Measurements from ENCODE around the gene FMNL2.

FMNL2 gene

GRCh38 chr2:152529420-152530115, 194.6 kb downstream of the FMNL2 start:
- in situ Hi-C loops (cut with HindIII; ENCODE audit: low sequenced_read_pairs): no loop called here
- H3K4me3 ChIP-seq (ENCODE audit: low read depth, low read length): no peak overlapping the region
- no peak for DNase-seq (ENCODE audit: low read depth, low spot score)
- no peak for TF ChIP-seq CTCF (IDR thresholded peaks at IDR 0.05; ENCODE audit: low read depth, low read length)

- no peak for TF ChIP-seq CTCF (IDR thresholded peaks at IDR 0.05; ENCODE audit: low read depth, low read length)
- in situ Hi-C loops (cut with HindIII; ENCODE audit: low sequenced_read_pairs): no loop called here
- DNase-seq (ENCODE audit: low read depth, low spot score): no peak
- no peak overlapping the region for H3K4me3 ChIP-seq (ENCODE audit: low read depth, low read length)
Measured at GRCh38 chr2:152532241-152532640, 197.3 kb downstream of the FMNL2 start.

GRCh38 chr2:152534460-152535135, 199.6 kb downstream of the FMNL2 start:
- no peak for DNase-seq (ENCODE audit: low read depth, low spot score)
- in situ Hi-C loops (cut with HindIII; ENCODE audit: low sequenced_read_pairs): no loop called here
- TF ChIP-seq CTCF (IDR thresholded peaks at IDR 0.05; ENCODE audit: low read depth, low read length): no peak
- H3K4me3 ChIP-seq (ENCODE audit: low read depth, low read length): no peak overlapping the region

GRCh38 chr2:152537081-152537651, 202.2 kb downstream of the FMNL2 start:
- no peak overlapping the region for H3K4me3 ChIP-seq (ENCODE audit: low read depth, low read length)
- in situ Hi-C loops (cut with HindIII; ENCODE audit: low sequenced_read_pairs): no loop called here
- no peak for TF ChIP-seq CTCF (IDR thresholded peaks at IDR 0.05; ENCODE audit: low read depth, low read length)
- no peak for DNase-seq (ENCODE audit: low read depth, low spot score)

GRCh38 chr2:152539424-152539823, 204.4 kb downstream of the FMNL2 start:
- no peak for DNase-seq (ENCODE audit: low read depth, low spot score)
- TF ChIP-seq CTCF (IDR thresholded peaks at IDR 0.05; ENCODE audit: low read depth, low read length): no peak
- H3K4me3 ChIP-seq (ENCODE audit: low read depth, low read length): no peak overlapping the region
- in situ Hi-C loops (cut with HindIII; ENCODE audit: low sequenced_read_pairs): no loop called here

- DNase-seq (ENCODE audit: low read depth, low spot score): no peak
- no peak overlapping the region for H3K4me3 ChIP-seq (ENCODE audit: low read depth, low read length)
- in situ Hi-C loops (cut with HindIII; ENCODE audit: low sequenced_read_pairs): no loop called here
- TF ChIP-seq CTCF (IDR thresholded peaks at IDR 0.05; ENCODE audit: low read depth, low read length): no peak
Measured at GRCh38 chr2:152541712-152542111, 206.7 kb downstream of the FMNL2 start.

Data from astrocyte of the spinal cord (primary cell).